GM21447 (cell line): ENCODE measurements around the gene EIF1.
"Not testable (repeated sequence)": the region's sequence is repeated elsewhere in the genome, so short reads cannot be mapped to it uniquely, and the experiment has no call there.

Experiments used
- ATAC-seq: cut with Tn5 transposase; IDR thresholded peaks from one replicate; pipeline ENCODE4 v1.9.1; 2021; ENCODE audit not compliant: unreplicated experiment

The EIF1 gene

GRCh38 chr17:41655611-41656111, 33.0 kb upstream of the EIF1 start:
- no peak for ATAC-seq

- no peak for ATAC-seq
These were observed 32.2 kb upstream of the EIF1 start for GRCh38 chr17:41656249-41657023.

GRCh38 chr17:41657176-41657754, 31.4 kb upstream of the EIF1 start:
- no peak for ATAC-seq

DNA sequence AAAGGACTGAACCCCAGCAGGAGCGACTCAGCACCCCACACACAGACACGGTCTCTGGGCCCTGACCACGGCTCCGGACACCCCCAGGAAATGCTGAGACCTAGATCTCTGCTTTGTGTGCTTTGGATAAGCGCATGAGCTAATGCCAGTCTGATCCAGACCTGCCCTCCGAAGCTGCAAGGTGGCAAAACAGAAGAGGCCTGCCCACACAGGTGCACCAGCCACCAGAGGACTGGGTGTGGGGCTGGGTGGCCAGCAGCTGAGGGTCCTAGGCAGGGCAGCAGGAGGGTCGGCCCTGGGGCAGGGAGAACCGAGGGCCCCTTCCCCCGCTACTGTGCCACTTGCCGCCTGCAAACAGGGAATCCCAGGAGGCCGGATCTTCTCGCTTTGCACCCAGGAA, 30.7 kb upstream of the EIF1 start:
- ATAC-seq, result no peak

GRCh38 chr17:41658846-41659245, 29.8 kb upstream of the EIF1 start:
- no peak for ATAC-seq

DNA sequence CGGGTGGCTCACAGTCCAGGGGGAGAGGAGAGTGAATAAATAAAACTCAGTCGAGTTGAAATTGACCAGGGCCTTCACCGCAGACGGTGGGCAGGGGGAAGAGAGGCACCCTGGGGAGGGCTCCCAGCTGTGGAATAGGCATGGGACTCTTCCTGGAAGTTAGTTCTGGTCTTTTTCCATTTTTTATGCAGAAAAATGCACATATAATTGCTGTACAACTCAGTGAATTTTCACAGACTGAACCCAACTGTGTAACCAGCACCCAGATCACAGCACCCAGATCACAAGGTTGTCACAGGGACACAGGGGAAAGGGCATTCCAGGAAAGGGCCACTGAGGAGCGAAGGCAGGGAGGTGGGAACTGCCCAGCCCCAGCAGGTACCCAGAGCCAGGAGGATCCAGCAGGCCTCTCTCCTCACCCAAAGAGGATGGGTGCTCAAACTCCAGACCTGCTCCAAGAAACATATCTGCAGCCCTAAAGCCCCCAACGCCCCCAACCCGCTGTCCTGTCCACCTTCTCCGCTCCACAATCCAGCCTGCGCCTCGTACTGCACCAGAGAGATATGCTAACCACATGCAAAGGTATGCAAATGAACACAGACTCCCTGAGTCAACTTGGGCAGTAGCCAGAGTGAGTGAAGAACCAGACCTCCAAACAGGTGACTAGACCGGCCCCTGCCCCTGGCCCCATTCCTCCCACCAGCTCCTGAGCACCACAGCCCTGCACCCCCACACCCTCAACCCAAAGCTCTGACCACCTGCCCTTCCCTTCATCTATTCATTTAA, 29.1 kb upstream of the EIF1 start:
- no peak for ATAC-seq

DNA sequence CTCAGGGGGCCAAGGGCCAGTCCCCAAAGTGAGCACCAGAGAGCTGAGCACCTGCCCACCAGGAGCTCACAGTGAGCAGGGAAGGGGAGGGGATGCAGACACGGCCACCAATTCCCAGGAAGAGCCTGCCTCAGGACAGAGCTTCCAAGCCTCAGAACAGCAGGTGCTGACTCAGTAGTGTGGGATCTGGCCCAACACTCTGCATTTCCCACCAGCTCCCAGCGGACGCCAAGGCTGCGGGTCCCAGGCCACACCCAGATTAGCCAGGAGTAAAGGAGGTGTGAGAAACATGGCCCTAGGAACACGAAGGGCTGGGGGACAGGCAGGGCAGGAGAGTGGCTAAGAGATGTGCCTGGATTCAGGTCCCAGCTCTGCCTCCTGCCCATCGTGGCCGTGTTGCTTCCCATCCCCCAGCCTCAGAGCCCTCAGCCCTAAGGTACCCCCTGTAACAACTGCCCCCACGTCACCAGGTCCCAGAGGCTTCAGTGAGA, 28.4 kb upstream of the EIF1 start:
- no peak for ATAC-seq

DNA sequence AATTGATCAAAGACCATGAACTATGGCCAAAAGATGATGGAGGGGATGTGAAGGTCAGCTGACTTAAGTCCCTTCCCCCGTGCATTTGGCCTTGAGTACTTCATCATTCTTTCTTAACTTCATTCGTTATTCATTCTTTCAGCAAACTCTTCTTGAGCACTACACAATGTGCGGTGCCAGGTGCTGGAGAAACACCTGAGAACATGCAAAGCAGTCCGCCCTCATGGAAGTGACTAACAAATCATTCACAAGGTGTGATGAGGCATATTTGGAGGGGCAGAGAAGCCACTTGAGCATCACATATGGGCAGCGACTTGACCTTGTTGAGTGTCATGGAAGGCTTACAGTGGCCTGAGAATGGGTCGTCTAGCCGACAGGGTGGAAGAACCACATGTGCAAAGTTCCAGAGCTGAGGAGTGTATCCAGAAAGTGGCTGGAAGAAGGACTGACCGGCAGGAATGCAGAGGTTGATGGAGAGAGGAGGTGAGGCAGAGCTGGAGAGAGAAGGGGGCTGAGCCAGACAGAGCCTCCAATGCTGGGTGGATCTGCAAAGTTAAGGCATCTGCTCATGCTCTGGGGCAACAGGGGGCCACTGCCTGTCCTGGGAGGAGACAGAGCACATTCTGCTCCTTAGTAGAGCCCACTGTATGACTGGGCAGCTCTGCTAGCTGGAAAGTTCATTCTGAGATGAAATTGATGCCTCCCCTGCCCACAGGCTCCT, 25.1 kb upstream of the EIF1 start:
- ATAC-seq, result no peak

- ATAC-seq, result no peak
These were observed 24.6 kb upstream of the EIF1 start for GRCh38 chr17:41664172-41664457.

DNA sequence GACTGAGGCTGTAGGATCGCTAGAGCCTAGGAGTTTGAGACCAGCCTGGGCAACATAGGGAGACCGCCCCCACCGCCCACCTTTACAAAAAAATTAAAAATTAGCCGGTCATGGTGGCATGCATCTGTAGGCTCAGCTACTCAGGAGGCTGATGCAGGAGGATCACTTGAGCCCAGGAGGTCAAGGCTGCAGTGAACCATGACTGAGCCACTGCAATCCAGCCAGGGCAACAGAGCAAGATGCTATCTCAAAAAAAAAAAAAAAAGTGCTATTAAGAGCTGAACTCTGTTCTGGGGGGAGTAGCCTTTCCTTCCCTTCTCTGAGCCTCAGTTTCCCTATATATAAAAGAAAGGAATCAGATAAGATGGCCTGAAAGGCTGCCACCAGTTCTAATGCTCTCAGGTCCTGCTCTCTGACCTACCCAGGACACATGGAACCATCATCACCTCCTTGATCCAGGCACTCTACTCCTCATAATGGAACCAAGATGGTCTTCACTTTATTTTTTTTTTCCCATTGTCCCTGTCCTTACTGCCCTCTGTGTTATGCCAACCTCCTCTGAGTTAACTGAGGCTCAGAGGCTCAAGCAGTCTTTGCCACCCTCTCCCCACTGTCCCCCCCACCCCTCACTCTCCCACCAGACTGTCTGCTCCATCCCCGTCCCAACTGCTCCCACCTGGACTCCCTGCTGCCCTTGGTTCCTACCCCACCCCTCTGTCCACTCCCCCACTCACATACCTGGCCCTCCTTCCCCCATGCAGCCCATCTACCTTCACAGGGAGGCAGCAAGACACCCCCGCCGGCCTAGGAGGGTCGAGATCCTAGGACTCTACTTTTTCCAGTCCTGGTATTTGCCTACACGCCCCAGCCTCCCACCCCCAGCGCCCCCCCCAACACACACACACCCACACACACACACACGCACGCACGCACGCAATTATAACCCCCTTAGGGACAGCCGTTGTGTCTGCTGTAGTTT, 23.8 kb upstream of the EIF1 start:
- no peak for ATAC-seq

GRCh38 chr17:41665566-41666236, 23.0 kb upstream of the EIF1 start:
- peak; percentile 47 for ATAC-seq

DNA sequence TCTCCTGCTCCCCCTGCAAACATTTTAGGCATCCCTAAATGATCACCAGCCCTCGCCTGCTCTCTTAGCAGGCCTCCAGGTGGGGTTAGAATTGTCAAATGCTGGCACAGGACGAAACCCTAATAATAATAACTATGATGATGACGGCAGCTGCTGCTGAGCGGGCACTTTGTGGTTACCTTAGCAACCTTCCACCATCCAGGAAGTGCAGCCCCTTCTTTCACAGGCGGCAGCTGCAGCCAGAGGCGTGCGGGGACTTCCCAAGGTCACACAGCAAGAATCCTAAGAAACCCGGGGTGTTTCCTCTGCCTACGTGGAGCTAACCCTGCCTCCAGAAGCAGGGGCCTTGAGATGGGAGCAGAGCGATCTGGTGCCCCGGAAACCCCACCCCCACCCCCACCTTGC, 22.4 kb upstream of the EIF1 start:
- ATAC-seq, result peak; percentile 41

DNA sequence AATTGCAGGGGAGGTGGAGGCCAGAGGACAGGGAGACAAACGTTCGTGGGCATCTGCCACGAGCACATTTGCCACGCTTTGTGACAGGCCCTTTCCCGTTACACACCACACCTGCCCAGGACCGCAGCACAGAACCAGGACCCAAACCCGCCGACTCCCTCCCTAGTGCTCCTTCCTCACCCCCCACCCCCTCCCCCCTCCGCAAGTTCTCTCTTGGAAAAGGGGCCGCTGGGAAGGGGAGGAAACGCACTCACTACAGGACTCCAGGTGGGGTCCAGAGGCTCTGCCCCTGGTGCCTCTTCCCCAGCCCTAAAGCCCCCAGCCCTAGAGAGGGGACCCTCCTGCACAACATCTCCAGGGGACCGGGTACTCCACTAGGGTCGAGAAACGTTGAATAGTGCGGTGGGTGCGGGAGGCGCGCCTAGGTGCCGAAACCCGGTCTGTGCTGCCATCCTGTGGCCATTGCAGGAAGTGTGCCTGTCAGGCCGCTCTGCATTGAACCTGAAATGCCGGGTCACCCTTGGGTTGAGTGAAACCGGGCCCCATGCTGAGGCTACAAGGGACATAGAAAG, 21.9 kb upstream of the EIF1 start:
- peak; percentile 43 for ATAC-seq

DNA sequence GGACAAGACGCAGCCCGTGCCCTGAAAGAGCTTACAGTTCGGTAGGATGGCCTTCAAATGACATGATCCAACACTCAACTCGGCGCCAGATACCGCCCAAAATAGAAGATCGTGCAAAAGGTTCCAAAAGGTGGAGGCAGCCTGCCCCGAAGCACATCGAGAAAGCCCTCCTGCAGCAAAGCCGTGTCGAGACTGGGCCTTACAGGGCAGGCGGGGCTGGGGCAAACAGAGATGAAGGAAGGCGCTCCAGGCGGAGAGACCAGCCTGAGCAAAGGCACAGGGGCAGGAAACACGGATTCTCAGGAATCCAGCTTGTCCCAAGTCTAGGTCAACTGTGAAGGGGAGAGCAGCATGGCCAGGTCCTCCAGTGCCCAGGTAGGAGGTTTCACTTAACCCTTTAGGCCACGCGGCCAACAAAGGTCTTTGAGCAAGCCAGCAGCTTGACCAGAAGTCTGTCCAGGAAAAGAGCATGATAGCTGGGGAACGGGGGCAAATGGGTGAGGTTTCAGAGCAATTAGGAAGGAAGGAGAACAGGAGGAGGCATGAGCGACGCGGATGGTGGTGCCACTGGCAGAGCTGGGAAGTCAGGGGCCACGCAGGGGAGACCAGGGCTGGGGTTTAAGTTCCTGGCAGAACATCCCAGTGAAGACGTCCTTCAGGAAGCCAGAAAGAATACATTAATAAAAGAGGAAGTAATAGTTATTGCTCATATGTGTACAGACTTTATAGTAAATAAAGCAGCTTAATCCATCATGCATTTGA, 21.2 kb upstream of the EIF1 start:
- no peak for ATAC-seq

DNA sequence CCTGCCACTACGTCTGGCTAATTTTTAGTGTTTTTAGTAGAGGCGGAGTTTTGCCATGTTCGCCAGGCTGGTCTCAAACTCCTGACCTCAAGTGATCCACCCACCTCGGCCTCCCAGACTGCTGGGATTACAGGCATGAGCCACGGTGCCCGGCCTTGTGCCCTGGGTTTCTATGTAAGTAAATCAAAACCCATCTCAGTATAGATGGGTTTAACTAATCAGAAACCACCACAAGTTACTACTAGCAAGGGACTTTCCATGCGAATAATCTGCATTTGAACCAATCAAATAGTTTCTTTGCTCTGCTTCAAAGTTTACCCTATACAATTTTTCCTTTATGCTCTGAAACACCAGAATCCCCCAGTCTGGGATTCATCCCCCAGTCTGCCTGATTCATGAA, 16.5 kb upstream of the EIF1 start:
- no peak for ATAC-seq

- not testable (repeated sequence) for ATAC-seq
These were observed 13.3 kb upstream of the EIF1 start for GRCh38 chr17:41675157-41676057.

- no peak for ATAC-seq
These were observed 12.6 kb upstream of the EIF1 start for GRCh38 chr17:41676058-41676419.
